Glomerular visceral epithelial cell (primary cell): ENCODE measurements around the gene DCDC1.
"Not testable (repeated sequence)": the region's sequence is repeated elsewhere in the genome, so short reads cannot be mapped to it uniquely, and the experiment has no call there.

ENCODE experiments used
- DNase-seq: peaks from one replicate; pipeline ENCODE4 v3.0.0-alpha.2; 2016; ENCODE audit errors: extremely low spot score

DCDC1 gene

GRCh38 chr11:30987819-30988218, 381.7 kb downstream of the DCDC1 start:
- no peak for DNase-seq

- DNase-seq = no peak
These were observed 384.0 kb downstream of the DCDC1 start for GRCh38 chr11:30985536-30985935.

- DNase-seq = no peak
These were observed 384.7 kb downstream of the DCDC1 start for GRCh38 chr11:30984827-30985226.

- DNase-seq = no peak
These were observed 385.1 kb downstream of the DCDC1 start for GRCh38 chr11:30984442-30984816.

GRCh38 chr11:30983776-30984441, 385.6 kb downstream of the DCDC1 start:
- DNase-seq = no peak

- no peak for DNase-seq
These were observed 386.4 kb downstream of the DCDC1 start for GRCh38 chr11:30983143-30983542.

- DNase-seq = no peak
These were observed 402.0 kb downstream of the DCDC1 start for GRCh38 chr11:30967579-30967978.

GRCh38 chr11:30960387-30960992, 409.0 kb downstream of the DCDC1 start:
- DNase-seq = peak; percentile 30

GRCh38 chr11:30956751-30957150, 412.8 kb downstream of the DCDC1 start:
- DNase-seq = no peak

GRCh38 chr11:30949838-30950237, 419.7 kb downstream of the DCDC1 start:
- no peak for DNase-seq

GRCh38 chr11:30947715-30948114, 421.8 kb downstream of the DCDC1 start:
- not testable (repeated sequence) for DNase-seq

- DNase-seq = no peak
These were observed 430.7 kb downstream of the DCDC1 start for GRCh38 chr11:30938810-30939209.

- DNase-seq = no peak
These were observed 431.4 kb downstream of the DCDC1 start for GRCh38 chr11:30938171-30938570.

- DNase-seq = no peak
These were observed 433.0 kb downstream of the DCDC1 start for GRCh38 chr11:30936491-30936890.

GRCh38 chr11:30935861-30936260, 433.7 kb downstream of the DCDC1 start:
- DNase-seq = peak; percentile 6

- DNase-seq = no peak
These were observed 443.4 kb downstream of the DCDC1 start for GRCh38 chr11:30926130-30926529.

GRCh38 chr11:30921811-30922210, 447.7 kb downstream of the DCDC1 start:
- DNase-seq = no peak

GRCh38 chr11:30919389-30920152, 450.0 kb downstream of the DCDC1 start:
- no peak for DNase-seq

GRCh38 chr11:30917859-30918478, 451.6 kb downstream of the DCDC1 start:
- peak; percentile 53 for DNase-seq

GRCh38 chr11:30917266-30917665, 452.3 kb downstream of the DCDC1 start:
- no peak for DNase-seq

- DNase-seq = no peak
These were observed 452.8 kb downstream of the DCDC1 start for GRCh38 chr11:30916764-30917163.

- DNase-seq = peak; percentile 26
These were observed 455.3 kb downstream of the DCDC1 start for GRCh38 chr11:30914143-30914762.
